ENCODE measurements around the gene PDCD1.
"Not testable (repeated sequence)": the region's sequence is repeated elsewhere in the genome, so short reads cannot be mapped to it uniquely, and the experiment has no call there.

The PDCD1 gene

GRCh38 chr2:241801611-241802420 is 56.9 kb downstream of the PDCD1 start:
- DNase-seq (ENCODE audit: low read depth in 1 of 2, low spot score in 1 of 2): no peak

GRCh38 chr2:241800198-241800903 is 58.3 kb downstream of the PDCD1 start:
- not testable (repeated sequence) for DNase-seq (ENCODE audit: low read depth in 1 of 2, low spot score in 1 of 2)
